BJ (cell line): ENCODE results near the gene TELO2. TPM values are rescaled to one million over a fixed set of nuclear protein-coding genes. Genes with fewer than 3 reads are reported as not detected.

Experiments
- CTCF ChIA-PET: fragments of 350-600 bp; formaldehyde crosslinking; extraction: SDS; loops from one replicate; lab custom pipeline; 2021; ENCODE audit warnings: antibody characterized with exemption, inconsistent platforms; lab: Yijun Ruan, JAX
- POLR2A ChIA-PET: fragments of 300-600 bp; sonication (Branson Sonifier 250); formaldehyde crosslinking; extraction: SDS; loops from one replicate; lab custom pipeline; 2021; ENCODE audit warnings: antibody characterized with exemption; lab: Charles Lee
- DNase-seq: peaks from one replicate; pipeline ENCODE4 v3.0.0-alpha.2; 2011; ENCODE audit warnings: low read depth
- H3K27me3 ChIP-seq: 2 replicates; pipeline ENCODE4 v1.6.0; 2011; ENCODE audit warnings: low read length; ENCODE audit not compliant: control insufficient read depth, insufficient read depth
- H3K36me3 ChIP-seq: 2 replicates; pipeline ENCODE4 v1.5.1; 2011; ENCODE audit warnings: low read length; ENCODE audit not compliant: control insufficient read depth, insufficient read depth
- H3K4me3 ChIP-seq: 2 replicates; pipeline ENCODE4 v1.5.1; 2011; ENCODE audit warnings: low read depth, mild to moderate bottlenecking, control low read depth, low read length
- CTCF ChIP-seq: IDR thresholded peaks from 2 replicates; pipeline ENCODE4 v1.5.1; 2011; ENCODE audit warnings: low read depth, mild to moderate bottlenecking, control low read depth, inconsistent platforms, low read length, moderate library complexity; ENCODE audit not compliant: insufficient read depth
- polyA minus RNA-seq: library from RNA; depleted of rRNA, polyadenylated mRNA; stranded (reverse); fragments of >200 nt; gene quantifications from 2 replicates; pipeline ENCODE4 v1.2.3, GENCODE V29; 2011; rRNA and poly(A)+ RNA removed
- polyA plus RNA-seq: library from polyadenylated mRNA; depleted of rRNA; stranded (reverse); fragments of >200 nt; gene quantifications from 2 replicates; pipeline ENCODE4 v1.2.3, GENCODE V29; 2011; rRNA removed

TELO2 gene
- polyA plus RNA-seq (8.1 and 15.9 TPM in 2 replicates), polyA minus RNA-seq (3.3 and 6.9 TPM in 2 replicates)

- CTCF ChIA-PET = interaction anchor here (1.0 to 2.5 kb wide), 7 partner anchors 15 to 185 kb away, joined by 3 to 9 read pairs (median 4); partner anchors contain the start of gene JPT2
Measured at GRCh38 chr16:1492923-1493745, at the start of gene TELO2. Gene TELO2 (plus strand): TSS chr16:1493360. CDS start chr16:1494282, 922 bp downstream.

GRCh38 chr16:1443403-1443973 is 49.7 kb upstream of the TELO2 start:
- no peak for DNase-seq
- Histone ChIP-seq H3K36me3 (peaks cover 10% of the 10 kb centered on the region), H3K27me3 (no peaks in the 10 kb centered on the region), H3K4me3 (no peak overlapping the region)
- CTCF ChIA-PET = interaction anchor here (1.5 kb wide), 1 partner anchor 15 kb away, joined by 6 read pairs; no protein-coding TSS in a partner anchor
- TF ChIP-seq CTCF = no peak
- POLR2A ChIA-PET = no interaction called here

More at GRCh38 chr16:1492923-1493745, at the start of gene TELO2:
- peak within 1 kb of the TSS; percentile 74 for H3K4me3 ChIP-seq
- H3K36me3 ChIP-seq = peaks cover 14% of the 10 kb centered on the region
- TF ChIP-seq CTCF = no peak
- no peaks in the 10 kb centered on the region for H3K27me3 ChIP-seq
- POLR2A ChIA-PET = no interaction called here
- no peak for DNase-seq

GRCh38 chr16:1443980-1444729 is 49.0 kb upstream of the TELO2 start, which contains the start of gene CCDC154:
Gene CCDC154 (minus strand): TSS chr16:1444556. CDS start chr16:1444322, 234 bp downstream.
- ChIA-PET CTCF (interaction anchor here (1.5 kb wide), 1 partner anchor 15 kb away, joined by 6 read pairs; no protein-coding TSS in a partner anchor), POLR2A (no interaction called here)
- no peak within 1 kb of the TSS for H3K4me3 ChIP-seq
- H3K36me3 ChIP-seq = peaks cover 11% of the 10 kb centered on the region
- no peak for TF ChIP-seq CTCF
- no peaks in the 10 kb centered on the region for H3K27me3 ChIP-seq
- DNase-seq = no peak

- CTCF ChIA-PET = no interaction called here
- H3K4me3 ChIP-seq = no peak overlapping the region
- peaks cover 15% of the 10 kb centered on the region for H3K36me3 ChIP-seq
- no peak for TF ChIP-seq CTCF
- DNase-seq = no peak
- POLR2A ChIA-PET = no interaction called here
- H3K27me3 ChIP-seq = no peaks in the 10 kb centered on the region
Measured at GRCh38 chr16:1444730-1445517, 48.2 kb upstream of the TELO2 start.
